MG63 (cell line): Measurements from ENCODE around the gene GMFB. TPM values are rescaled to one million over a fixed set of nuclear protein-coding genes. Genes with fewer than 3 reads are reported as not detected.
A peak's percentile ranks its signal among the peaks of the same experiment; 100 is the strongest.

Experiments
- DNase-seq: peaks from one replicate; pipeline ENCODE4 v3.0.0-alpha.2; 2020
- H3K27me3 ChIP-seq: fragments of 250-450 bp; sonication (Bioruptor Pico); 2 replicates; pipeline ENCODE4 v1.5.1; 2020; ENCODE audit warnings: mild to moderate bottlenecking, moderate library complexity
- H3K36me3 ChIP-seq: fragments of 250-450 bp; sonication (Bioruptor Pico); 2 replicates; pipeline ENCODE4 v1.5.1; 2020; ENCODE audit warnings: mild to moderate bottlenecking, moderate library complexity
- H3K4me3 ChIP-seq: fragments of 250-450 bp; sonication (Bioruptor Pico); 2 replicates; pipeline ENCODE4 v1.5.1; 2020; ENCODE audit warnings: mild to moderate bottlenecking, moderate library complexity
- H3K9me3 ChIP-seq: fragments of 250-450 bp; sonication (Bioruptor Pico); 2 replicates; pipeline ENCODE4 v1.5.1; 2020; ENCODE audit warnings: mild to moderate bottlenecking, moderate library complexity
- total RNA-seq: library from RNA; depleted of rRNA; stranded (reverse); fragments of >200 nt; shearing (Covaris generic); gene quantifications from 2 replicates; pipeline ENCODE4 v1.2.3, GENCODE V29; 2014; ENCODE audit warnings: low replicate concordance

GMFB gene
- total RNA-seq, 1 experiment from 2014 or later: 34.8 TPM

DNA sequence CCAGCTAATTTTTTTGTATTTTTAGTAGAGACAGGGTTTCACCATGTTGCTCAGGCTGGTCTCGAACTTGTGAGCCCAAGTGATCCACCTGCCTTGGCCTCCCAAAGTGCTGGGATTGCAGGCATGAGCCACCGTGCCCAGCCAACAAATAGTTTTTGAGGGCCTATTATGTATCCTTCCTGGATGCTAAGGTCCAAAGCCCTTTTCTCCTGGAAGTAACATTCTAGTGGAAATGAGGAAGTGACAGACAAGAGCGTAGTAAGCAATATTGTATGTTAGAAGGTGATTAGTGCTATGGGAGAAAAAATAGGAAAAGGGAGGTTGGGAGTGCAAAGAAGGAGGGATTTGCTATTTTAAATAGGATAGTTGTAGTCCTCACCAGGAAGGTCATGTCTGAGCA lies 12.0 kb upstream of the GMFB start:
- no peaks in the 10 kb centered on the region for H3K27me3 ChIP-seq
- H3K36me3 ChIP-seq: no peaks in the 10 kb centered on the region
- H3K4me3 ChIP-seq: no peak overlapping the region
- DNase-seq: no peak
- H3K9me3 ChIP-seq: no peaks in the 10 kb centered on the region

DNA sequence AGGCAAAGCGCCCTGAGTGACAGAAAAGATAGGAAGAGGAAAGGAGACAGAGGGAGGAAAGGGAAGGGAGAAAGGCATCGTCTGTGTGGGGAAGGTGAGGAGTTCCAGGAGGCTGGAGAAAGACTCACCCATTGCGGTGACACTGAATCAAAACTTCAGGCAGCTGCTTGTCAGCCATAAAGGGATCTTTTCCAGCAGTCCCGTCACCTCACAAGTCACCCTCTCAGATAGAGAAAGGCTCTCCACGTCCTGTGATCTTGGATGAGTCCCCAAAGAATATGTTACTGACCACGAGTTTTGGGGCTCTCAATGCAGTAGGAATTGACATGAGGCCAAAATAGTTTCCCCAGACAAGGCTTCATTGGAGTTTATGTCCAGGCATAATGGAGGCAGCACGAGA lies 9.8 kb upstream of the GMFB start:
- H3K9me3 ChIP-seq: no peaks in the 10 kb centered on the region
- H3K27me3 ChIP-seq: no peaks in the 10 kb centered on the region
- no peaks in the 10 kb centered on the region for H3K36me3 ChIP-seq
- no peak for DNase-seq
- H3K4me3 ChIP-seq: no peak overlapping the region

DNA sequence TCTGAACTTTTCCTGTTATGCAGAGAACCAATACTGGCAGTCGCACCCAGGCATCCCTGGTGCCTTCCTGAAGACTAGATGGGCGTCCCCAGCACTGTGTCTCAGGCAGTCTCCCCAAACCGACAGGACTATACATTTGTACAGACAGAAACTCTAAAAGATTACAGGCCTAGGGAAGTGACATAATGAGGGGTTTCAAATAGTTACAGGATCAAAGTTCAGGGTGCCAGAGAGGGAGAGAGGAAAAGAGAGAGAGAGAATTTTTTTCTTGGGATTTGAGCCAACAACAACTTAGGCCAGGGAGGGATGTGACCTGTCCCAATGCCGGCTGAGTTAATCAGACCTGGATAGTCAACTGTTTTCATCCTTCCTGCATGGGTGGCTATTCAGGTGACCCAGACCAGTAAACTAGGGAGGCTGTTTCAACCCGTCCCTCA lies 9.3 kb upstream of the GMFB start:
- no peaks in the 10 kb centered on the region for H3K36me3 ChIP-seq
- H3K27me3 ChIP-seq: no peaks in the 10 kb centered on the region
- H3K4me3 ChIP-seq: no peak overlapping the region
- no peaks in the 10 kb centered on the region for H3K9me3 ChIP-seq
- DNase-seq: no peak

DNA sequence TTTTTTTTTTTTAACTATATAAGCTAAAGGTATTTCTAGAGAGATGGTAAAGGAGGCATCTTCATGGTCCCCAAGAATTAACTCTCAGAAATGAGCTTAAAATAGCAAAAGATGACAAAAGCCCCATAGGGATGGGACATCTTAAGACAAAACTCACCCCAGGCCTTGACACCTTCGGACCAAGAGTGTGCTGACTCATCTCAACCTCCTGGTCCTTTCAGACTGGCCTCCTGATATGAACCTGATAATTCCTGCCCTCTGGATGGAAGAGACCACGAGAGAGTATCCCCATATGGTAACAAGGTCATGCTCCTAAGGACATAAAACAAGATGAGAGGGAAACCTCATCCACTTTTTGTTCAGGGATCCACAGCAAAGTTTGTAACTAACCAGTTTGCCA lies 8.4 kb upstream of the GMFB start:
- Histone ChIP-seq H3K9me3 (no peaks in the 10 kb centered on the region), H3K27me3 (no peaks in the 10 kb centered on the region)
- DNase-seq: no peak

GRCh38 chr14:54493293-54493692 lies 4.5 kb upstream of the GMFB start:
- DNase-seq: no peak
- no peaks in the 10 kb centered on the region for H3K27me3 ChIP-seq
- H3K36me3 ChIP-seq: no peaks in the 10 kb centered on the region
- no peaks in the 10 kb centered on the region for H3K9me3 ChIP-seq
- no peak overlapping the region for H3K4me3 ChIP-seq

More for the DNA sequence above, 8.4 kb upstream of the GMFB start:
- Histone ChIP-seq H3K36me3 (no peaks in the 10 kb centered on the region), H3K4me3 (no peak overlapping the region)

DNA sequence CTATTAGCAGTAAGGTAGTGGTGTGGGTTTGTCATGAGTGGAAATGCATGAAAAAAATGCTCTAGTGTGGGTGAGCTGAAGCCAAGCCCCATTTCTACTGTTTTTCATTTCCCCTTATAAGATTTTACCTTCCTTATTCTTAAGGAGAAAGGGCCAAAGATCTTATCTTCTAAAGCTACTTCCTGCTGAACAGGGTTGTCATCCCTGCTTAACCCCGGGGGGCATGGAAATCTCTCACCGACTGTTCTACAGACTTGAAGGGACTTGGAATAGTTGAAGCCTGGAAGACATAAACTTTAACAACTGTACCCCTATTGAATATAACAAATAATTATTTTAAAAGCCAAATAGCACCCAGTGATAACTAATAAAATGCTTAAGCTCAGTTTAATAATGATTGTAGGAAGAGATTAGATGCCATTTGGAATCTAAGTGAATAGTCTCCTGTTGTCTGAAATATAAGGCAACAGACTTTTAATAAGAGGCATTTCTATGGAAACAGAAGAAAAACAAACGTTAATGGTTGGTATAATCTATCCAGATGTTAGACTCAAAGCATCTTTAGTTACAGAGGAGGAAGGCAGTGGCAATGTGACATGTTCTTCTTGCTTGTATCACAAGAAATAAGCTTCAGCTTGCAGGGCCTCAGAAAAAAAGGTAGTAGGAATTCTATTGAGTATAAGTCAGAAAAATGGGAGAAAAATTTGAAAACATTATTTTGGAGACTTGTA lies 1.8 kb upstream of the GMFB start:
- H3K4me3 ChIP-seq: no peak overlapping the region
- DNase-seq: no peak
- H3K9me3 ChIP-seq: no peaks in the 10 kb centered on the region
- H3K36me3 ChIP-seq: peaks cover 3% of the 10 kb centered on the region; the same call in 1 of the 2 replicates
- H3K27me3 ChIP-seq: no peaks in the 10 kb centered on the region

DNA sequence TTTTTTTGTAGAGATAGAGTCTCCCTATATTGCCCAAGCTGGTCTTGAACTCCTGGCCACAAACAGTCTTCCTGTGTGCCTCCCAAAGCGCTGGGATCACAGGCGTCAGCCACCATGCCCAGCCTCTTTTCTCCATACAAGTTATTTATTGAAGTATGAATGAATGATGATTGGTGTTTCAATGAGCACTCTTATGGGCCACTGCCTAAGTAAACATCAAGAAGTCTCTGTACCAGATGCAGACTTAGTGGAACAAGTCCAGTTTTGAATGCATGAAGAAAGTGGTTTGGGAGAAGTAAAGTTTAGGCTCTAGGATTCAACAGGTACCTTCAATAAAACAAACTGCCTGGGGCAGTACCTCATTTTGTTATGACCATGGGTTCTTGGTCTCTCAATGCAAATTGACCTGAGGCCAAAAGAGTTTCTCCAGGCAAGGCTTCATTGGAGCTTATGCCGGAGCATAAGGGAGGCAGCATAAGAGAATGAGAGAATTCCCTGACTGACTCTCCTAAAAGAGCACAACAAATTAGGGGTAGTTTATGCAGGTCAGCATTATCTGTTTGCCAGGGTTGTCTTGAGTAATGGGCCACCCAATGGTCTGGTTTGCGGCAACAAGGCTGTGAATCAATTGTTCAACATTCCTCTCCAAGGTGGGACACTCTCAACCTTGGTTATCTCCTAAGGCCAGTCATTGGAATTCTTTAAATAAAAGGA lies 1.1 kb upstream of the GMFB start:
- H3K4me3 ChIP-seq: peak overlapping the region; percentile 83
- no peak for DNase-seq

GRCh38 chr14:54489318-54489683 lies 521 bp upstream of the GMFB start:
- Histone ChIP-seq H3K36me3 (peaks cover 3% of the 10 kb centered on the region; the same call in 1 of the 2 replicates), H3K27me3 (no peaks in the 10 kb centered on the region), H3K4me3 (peak overlapping the region; percentile 83), H3K9me3 (no peaks in the 10 kb centered on the region)
- DNase-seq: no peak

More for the DNA sequence above, 1.1 kb upstream of the GMFB start:
- H3K27me3 ChIP-seq: no peaks in the 10 kb centered on the region
- no peaks in the 10 kb centered on the region for H3K9me3 ChIP-seq
- peaks cover 3% of the 10 kb centered on the region; the same call in 1 of the 2 replicates for H3K36me3 ChIP-seq

GRCh38 chr14:54488318-54488645 lies 498 bp downstream of the GMFB start:
- peaks cover 8% of the 10 kb centered on the region for H3K36me3 ChIP-seq
- no peak for DNase-seq
- H3K4me3 ChIP-seq: peak overlapping the region; percentile 83
- H3K9me3 ChIP-seq: no peaks in the 10 kb centered on the region
- no peaks in the 10 kb centered on the region for H3K27me3 ChIP-seq

DNA sequence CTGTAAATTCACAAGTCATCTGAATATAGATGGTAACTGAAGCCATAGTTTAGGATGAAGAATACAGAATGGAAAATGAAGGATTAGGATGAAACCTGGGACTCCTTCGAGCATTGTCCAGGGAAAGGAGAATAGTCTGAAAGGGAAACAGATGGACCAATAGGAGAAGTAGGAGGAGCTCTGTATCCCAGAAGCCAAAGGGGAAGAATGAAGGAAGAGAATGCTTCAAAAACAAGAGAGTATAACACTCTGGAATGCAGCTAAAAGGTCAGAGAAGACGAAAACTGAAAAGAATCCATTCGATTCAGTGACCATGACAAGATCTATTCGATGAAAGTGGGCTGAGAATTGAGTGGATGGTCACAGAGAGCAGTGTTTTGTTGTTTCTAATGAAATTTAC lies 1.0 kb downstream of the GMFB start:
- Histone ChIP-seq H3K36me3 (peaks cover 13% of the 10 kb centered on the region), H3K4me3 (peak overlapping the region; percentile 83), H3K27me3 (no peaks in the 10 kb centered on the region), H3K9me3 (no peaks in the 10 kb centered on the region)
- no peak for DNase-seq

- H3K27me3 ChIP-seq: no peaks in the 10 kb centered on the region
- H3K36me3 ChIP-seq: peaks cover 21% of the 10 kb centered on the region
- no peak overlapping the region for H3K4me3 ChIP-seq
- no peaks in the 10 kb centered on the region for H3K9me3 ChIP-seq
- DNase-seq: no peak
These were observed 2.1 kb downstream of the GMFB start for GRCh38 chr14:54486685-54487084.

- Histone ChIP-seq H3K36me3 (peaks cover 29% of the 10 kb centered on the region), H3K4me3 (no peak overlapping the region), H3K27me3 (no peaks in the 10 kb centered on the region), H3K9me3 (no peaks in the 10 kb centered on the region)
- DNase-seq: no peak
These were observed 4.9 kb downstream of the GMFB start for GRCh38 chr14:54483846-54484245.

- H3K9me3 ChIP-seq: no peaks in the 10 kb centered on the region
- no peak overlapping the region for H3K4me3 ChIP-seq
- H3K36me3 ChIP-seq: peaks cover 35% of the 10 kb centered on the region
- no peaks in the 10 kb centered on the region for H3K27me3 ChIP-seq
- no peak for DNase-seq
These were observed 5.6 kb downstream of the GMFB start for GRCh38 chr14:54483073-54483745.

DNA sequence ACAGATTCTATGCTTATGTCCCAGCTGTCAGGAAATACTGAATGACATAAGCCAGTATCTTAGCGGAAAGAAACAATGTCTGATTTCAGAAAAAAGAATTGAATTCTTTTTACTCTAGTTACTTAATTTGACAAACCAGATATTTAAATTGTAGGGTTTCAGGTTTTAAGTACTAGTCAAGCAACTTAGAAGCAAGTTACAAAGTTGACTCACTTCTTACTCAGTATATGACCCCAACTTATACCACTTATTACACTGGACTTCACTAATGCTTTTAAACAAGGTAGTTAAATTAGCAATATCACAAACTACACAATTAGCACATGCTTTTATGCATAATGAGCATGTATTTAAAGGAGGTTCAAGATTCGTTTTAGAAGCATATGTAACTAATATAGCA lies 7.1 kb downstream of the GMFB start:
- Histone ChIP-seq H3K27me3 (no peaks in the 10 kb centered on the region), H3K36me3 (peaks cover 38% of the 10 kb centered on the region), H3K4me3 (no peak overlapping the region), H3K9me3 (no peaks in the 10 kb centered on the region)
- DNase-seq: no peak

GRCh38 chr14:54480830-54481562 lies 7.8 kb downstream of the GMFB start:
- no peak overlapping the region for H3K4me3 ChIP-seq
- H3K36me3 ChIP-seq: peaks cover 42% of the 10 kb centered on the region
- DNase-seq: no peak
- H3K27me3 ChIP-seq: no peaks in the 10 kb centered on the region
- no peaks in the 10 kb centered on the region for H3K9me3 ChIP-seq

- Histone ChIP-seq H3K36me3 (peaks cover 41% of the 10 kb centered on the region), H3K9me3 (no peaks in the 10 kb centered on the region), H3K4me3 (no peak overlapping the region), H3K27me3 (no peaks in the 10 kb centered on the region)
- no peak for DNase-seq
These were observed 10.1 kb downstream of the GMFB start for GRCh38 chr14:54478636-54479215.

DNA sequence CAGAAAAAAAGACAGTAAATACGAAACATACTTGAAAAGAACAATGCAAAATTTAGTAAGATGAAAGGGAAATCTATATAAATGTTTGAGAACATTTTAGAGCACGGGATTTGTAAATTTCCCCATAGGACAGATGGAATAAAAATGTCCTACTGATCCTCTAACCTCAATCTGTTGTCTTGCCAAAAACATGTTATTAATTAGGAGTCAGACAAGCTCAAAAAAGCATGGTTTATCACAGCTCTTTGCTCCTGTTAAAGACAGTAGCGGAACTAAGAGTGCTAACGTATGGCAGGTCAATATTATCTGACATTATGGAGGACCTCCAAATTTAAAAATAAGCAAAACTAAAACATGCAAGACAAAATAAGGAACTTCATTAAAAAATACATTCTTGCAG lies 12.9 kb downstream of the GMFB start:
- H3K4me3 ChIP-seq: no peak overlapping the region
- DNase-seq: no peak
- H3K36me3 ChIP-seq: peaks cover 21% of the 10 kb centered on the region
- H3K9me3 ChIP-seq: no peaks in the 10 kb centered on the region
- no peaks in the 10 kb centered on the region for H3K27me3 ChIP-seq
